HepG2 (cell line): ENCODE measurements around the gene NFKBIA. TPM values are rescaled to one million over a fixed set of nuclear protein-coding genes. Genes with fewer than 3 reads are reported as not detected.

Experiments used
- DNMT1 ChIP-seq: sonication (generic); formaldehyde crosslinking; IDR thresholded peaks from 2 replicates; pipeline ENCODE4 v1.5.1; 2020; ENCODE audit warnings: mild to moderate bottlenecking, missing genetic modification reagents
- ELF3 ChIP-seq: IDR thresholded peaks from 2 replicates; pipeline ENCODE4 v1.6.1; 2016; ENCODE audit warnings: missing genetic modification reagents, missing compliant biosample characterization
- HNRNPLL ChIP-seq: fragments of 200-400 bp; formaldehyde crosslinking; IDR thresholded peaks from 2 replicates; pipeline ENCODE4 v1.6.1; 2017; ENCODE audit warnings: mild to moderate bottlenecking, low read depth, low read length; ENCODE audit not compliant: poor library complexity, severe bottlenecking
- MED13 ChIP-seq: sonication (generic); formaldehyde crosslinking; IDR thresholded peaks from 2 replicates; pipeline ENCODE4 v1.5.0; 2020; ENCODE audit warnings: missing genetic modification reagents
- RBM39 ChIP-seq: fragments of 200-400 bp; formaldehyde crosslinking; IDR thresholded peaks from one replicate; pipeline ENCODE4 v1.6.1; 2018; ENCODE audit warnings: antibody characterized with exemption, mild to moderate bottlenecking, low read depth, low read length; ENCODE audit not compliant: poor library complexity, severe bottlenecking
- SAP130 ChIP-seq: IDR thresholded peaks from 2 replicates; pipeline ENCODE4 v1.6.1; 2016; ENCODE audit warnings: low read depth
- SMARCC2 ChIP-seq: fragments of 450-650 bp; IDR thresholded peaks from 2 replicates; pipeline ENCODE4 v1.6.1; 2017; ENCODE audit warnings: antibody characterized with exemption, mild to moderate bottlenecking
- SOX13 ChIP-seq, 3 experiments: fragments of 450-650 bp in 1 of 3; sonication (generic) in 1 of 3; formaldehyde crosslinking in 1 of 3; IDR thresholded peaks in 2 of 3; conservative IDR thresholded peaks in 1 of 3; 2 replicates each; pipeline versions ENCODE4 v1.5.0 to v1.6.1; 2016 to 2020; ENCODE audit warnings: antibody characterized with exemption in 1 of 3, mild to moderate bottlenecking in 1 of 3, missing compliant biosample characterization in 1 of 3, missing genetic modification reagents in 1 of 3, moderate library complexity in 1 of 3
- SUZ12 ChIP-seq: fragments of 150-350 bp; IDR thresholded peaks from 2 replicates; pipeline ENCODE4 v1.6.1; 2014; ENCODE audit warnings: low read depth, low read length
- ZBED4 ChIP-seq: sonication (generic); formaldehyde crosslinking; IDR thresholded peaks from 2 replicates; pipeline ENCODE4 v1.4.0; 2020; ENCODE audit warnings: missing genetic modification reagents, borderline replicate concordance
- ZNF12 ChIP-seq: sonication (generic); formaldehyde crosslinking; IDR thresholded peaks from 2 replicates; pipeline ENCODE4 v1.5.0; 2020; ENCODE audit warnings: missing genetic modification reagents
- ZNF878 ChIP-seq: sonication (generic); formaldehyde crosslinking; IDR thresholded peaks from 2 replicates; pipeline ENCODE4 v1.8.1; 2023; ENCODE audit warnings: mild to moderate bottlenecking, missing genetic modification reagents, moderate library complexity
- polyA plus RNA-seq, 8 experiments: library from polyadenylated mRNA; depleted of rRNA in 3 of 8; stranded (reverse) in 7 of 8; unstranded in 1 of 8; fragments of >200 nt; fragmentation: Illumina TruSeq in 4 of 8; extraction: Trizol in 4 of 8; gene quantifications; 2 replicates each; pipeline versions ENCODE4 v1.2.1 to v1.2.3, GENCODE V29; 2011 to 2016; ENCODE audit warnings: low read depth in 4 of 8, missing spikeins in 1 of 8, mixed read lengths in 1 of 8; ENCODE audit not compliant: insufficient read depth in 1 of 8
- total RNA-seq, 5 experiments: library from RNA; depleted of rRNA; stranded (reverse); fragments of >200 nt; fragmentation: Illumina TruSeq; extraction: Trizol; gene quantifications; 2 replicates each; pipeline ENCODE4 v1.2.3, GENCODE V29; 2016; ENCODE audit warnings: low read depth in 1 of 5
- TF ChIP-seq, protein P1 (sequence below): sonication (generic); formaldehyde crosslinking; IDR thresholded peaks from 2 replicates; pipeline ENCODE4 v1.8.0; 2023; ENCODE audit warnings: mild to moderate bottlenecking, missing genetic modification reagents
- TF ChIP-seq, protein P2 (sequence below): IDR thresholded peaks from 2 replicates; pipeline ENCODE4 v1.6.1; 2016; ENCODE audit warnings: low read depth
- TF ChIP-seq, protein P3 (sequence below): sonication (generic); formaldehyde crosslinking; IDR thresholded peaks from 2 replicates; pipeline ENCODE4 v1.4.0; 2020; ENCODE audit warnings: missing genetic modification reagents, mild to moderate bottlenecking, borderline replicate concordance

The NFKBIA gene
- total and polyA plus RNA-seq, 2 of the 13 experiments (the other 11 are each of a cell fraction or from before 2014, with no cell fraction given) = 197 to 319 TPM

DNA sequence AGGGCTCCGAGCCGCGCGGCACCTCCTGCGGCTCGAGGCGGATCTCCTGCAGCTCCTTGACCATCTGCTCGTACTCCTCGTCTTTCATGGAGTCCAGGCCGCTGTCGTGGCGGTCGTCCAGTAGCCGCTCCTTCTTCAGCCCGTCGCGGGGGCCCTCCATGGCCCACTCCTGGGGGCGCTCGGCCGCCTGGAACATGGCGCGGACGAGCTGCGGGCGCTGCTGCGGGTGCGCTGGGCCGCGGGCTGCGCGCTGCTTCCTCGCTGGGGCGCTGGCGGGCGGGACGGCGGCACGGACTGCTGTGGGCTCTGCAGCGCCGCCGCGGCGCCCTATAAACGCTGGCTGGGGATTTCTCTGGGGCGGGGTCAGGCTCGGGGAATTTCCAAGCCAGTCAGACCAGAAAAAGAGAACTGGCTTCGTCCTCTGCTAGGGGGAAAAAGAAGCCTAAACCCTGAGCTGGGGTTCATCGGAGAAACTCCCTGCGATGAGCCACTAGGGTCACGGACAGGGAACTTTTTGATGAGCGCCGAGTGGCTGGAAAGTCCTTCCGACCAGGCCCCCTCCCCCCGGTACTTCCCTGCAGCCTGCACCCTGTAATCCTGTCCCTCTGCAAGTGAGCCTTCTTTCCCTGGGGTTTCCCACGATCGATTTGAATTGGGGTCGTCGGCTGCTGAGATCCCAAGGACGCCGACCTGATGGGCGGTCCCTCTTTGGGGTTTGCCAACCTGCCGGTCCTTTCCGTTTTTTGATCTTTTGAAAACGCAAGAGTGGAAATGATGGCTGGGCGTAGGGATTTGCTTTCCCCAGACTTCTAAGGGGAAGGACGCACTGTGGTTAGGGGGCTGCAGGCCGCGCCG, at the start of gene NFKBIA (continued):
- TF ChIP-seq ZNF878 (CRISPR knock-in tag) (no peak), SUZ12 (0 out of 2 replicates have a peak, but pooled peaks have one; percentile 2), SAP130 (peak; percentile 83), SMARCC2 (no peak), DNMT1 (CRISPR knock-in tag) (peak; percentile 96), SOX13 (IDR thresholded peaks at IDR 0.05) (peak; percentile 13; the same call in 1 of the 2 replicates), SOX13 (CRISPR knock-in tag; conservative IDR thresholded peaks at IDR 0.05 in 1 of 2, IDR thresholded peaks at IDR 0.05 in 1 of 2) (peak in 1 of 2 experiments; percentile 87), MED13 (peak; percentile 85), HNRNPLL (peak; percentile 89), ELF3 (CRISPR knock-in tag) (peak; percentile 65), ZBED4 (CRISPR knock-in tag) (peak; percentile 77; the same call in 1 of the 2 replicates), RBM39 (peak; percentile 55), ZNF12 (CRISPR knock-in tag) (no peak; the same call in none of the 2 replicates)
- TF ChIP-seq, protein P1, sequence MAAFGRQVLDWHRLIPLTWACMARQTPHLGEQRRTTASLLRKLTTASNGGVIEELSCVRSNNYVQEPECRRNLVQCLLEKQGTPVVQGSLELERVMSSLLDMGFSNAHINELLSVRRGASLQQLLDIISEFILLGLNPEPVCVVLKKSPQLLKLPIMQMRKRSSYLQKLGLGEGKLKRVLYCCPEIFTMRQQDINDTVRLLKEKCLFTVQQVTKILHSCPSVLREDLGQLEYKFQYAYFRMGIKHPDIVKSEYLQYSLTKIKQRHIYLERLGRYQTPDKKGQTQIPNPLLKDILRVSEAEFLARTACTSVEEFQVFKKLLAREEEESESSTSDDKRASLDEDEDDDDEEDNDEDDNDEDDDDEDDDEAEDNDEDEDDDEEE (CRISPR knock-in tag) = peak; percentile 85; the same call in 1 of the 2 replicates
- TF ChIP-seq, protein P2, sequence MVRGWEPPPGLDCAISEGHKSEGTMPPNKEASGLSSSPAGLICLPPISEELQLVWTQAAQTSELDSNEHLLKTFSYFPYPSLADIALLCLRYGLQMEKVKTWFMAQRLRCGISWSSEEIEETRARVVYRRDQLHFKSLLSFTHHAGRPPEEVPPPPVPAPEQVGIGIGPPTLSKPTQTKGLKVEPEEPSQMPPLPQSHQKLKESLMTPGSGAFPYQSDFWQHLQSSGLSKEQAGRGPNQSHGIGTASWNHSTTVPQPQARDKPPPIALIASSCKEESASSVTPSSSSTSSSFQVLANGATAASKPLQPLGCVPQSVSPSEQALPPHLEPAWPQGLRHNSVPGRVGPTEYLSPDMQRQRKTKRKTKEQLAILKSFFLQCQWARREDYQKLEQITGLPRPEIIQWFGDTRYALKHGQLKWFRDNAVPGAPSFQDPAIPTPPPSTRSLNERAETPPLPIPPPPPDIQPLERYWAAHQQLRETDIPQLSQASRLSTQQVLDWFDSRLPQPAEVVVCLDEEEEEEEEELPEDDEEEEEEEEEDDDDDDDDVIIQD (CRISPR knock-in tag) = no peak
- TF ChIP-seq, protein P3, sequence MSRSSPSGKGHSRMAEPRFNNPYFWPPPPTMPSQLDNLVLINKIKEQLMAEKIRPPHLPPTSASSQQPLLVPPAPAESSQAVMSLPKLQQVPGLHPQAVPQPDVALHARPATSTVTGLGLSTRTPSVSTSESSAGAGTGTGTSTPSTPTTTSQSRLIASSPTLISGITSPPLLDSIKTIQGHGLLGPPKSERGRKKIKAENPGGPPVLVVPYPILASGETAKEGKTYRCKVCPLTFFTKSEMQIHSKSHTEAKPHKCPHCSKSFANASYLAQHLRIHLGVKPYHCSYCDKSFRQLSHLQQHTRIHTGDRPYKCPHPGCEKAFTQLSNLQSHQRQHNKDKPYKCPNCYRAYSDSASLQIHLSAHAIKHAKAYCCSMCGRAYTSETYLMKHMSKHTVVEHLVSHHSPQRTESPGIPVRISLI (CRISPR knock-in tag) = peak; percentile 72
